Measurements from ENCODE around the gene DCAF12.
"Not testable (repeated sequence)": the region's sequence is repeated elsewhere in the genome, so short reads cannot be mapped to it uniquely, and the experiment has no call there.

The DCAF12 gene
- 38.3 reads per million, percentile 62 among the genes with 10 or more reads in this experiment for total RNA-seq

DNA sequence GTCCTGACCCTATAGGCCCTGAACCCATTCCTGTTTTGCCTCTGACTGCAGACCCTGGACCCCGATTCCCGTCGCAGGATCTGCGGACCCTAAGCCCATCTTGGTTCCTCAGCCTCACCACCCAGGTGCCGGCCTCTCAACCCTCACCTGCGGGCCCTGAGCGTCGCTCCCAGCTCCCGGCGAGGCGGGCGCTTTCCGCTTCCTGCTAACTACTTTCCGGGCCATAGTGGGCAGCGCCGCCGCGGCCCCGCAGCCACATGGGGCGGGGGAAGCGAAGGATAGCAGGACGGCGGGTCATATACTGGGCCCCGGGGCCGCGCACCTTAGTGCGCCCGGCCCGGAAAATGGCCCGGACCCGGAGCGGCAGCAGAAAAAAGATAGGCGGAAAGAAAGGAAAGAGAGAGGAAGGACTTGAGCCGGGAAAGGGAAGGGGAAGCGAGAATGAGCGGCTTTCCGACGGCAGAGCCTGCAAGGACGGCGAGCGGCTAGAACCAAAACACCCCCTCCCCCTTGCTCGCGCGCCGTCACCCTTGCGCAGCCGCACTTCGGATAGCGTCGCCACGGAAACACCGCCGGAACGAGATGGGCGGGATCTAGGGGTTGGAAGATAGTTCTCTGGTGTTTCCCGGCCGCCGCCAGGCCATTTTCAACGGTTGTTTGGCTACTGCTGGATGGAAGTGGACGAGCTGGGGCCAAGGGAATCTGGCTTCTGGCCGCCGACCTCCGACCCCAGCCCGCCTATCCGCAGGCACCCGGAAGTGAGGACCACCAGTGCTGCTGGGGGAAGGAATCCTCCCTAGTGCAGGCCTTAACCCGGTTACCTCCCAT, at the start of gene DCAF12:
Gene DCAF12 (minus strand): TSS at position 492 of the 828 bp plus-strand sequence. CDS start 267 bp downstream, at position 225.
- peak; percentile 87 for DNase-seq

DNA sequence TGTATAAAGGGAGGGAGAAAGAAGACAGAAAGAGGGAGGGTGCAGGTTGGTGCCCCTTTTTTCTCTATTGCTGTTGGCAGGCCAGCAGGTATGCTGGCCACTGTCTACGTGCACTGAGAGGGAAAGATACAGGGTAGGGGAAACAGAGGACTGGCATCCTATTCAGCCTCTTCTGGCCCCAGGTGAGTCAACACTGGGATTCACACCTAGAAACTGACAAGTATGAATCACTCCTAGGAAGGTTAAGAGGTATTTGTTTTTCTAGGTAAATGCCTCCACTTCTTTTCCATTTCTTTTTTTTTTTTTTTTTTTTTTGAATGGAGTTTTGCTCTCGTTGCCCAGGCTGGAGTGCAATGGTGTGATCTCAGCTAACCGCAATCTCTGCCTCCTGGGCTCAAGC, 49.6 kb upstream of the DCAF12 start:
- DNase-seq = no peak

DNA sequence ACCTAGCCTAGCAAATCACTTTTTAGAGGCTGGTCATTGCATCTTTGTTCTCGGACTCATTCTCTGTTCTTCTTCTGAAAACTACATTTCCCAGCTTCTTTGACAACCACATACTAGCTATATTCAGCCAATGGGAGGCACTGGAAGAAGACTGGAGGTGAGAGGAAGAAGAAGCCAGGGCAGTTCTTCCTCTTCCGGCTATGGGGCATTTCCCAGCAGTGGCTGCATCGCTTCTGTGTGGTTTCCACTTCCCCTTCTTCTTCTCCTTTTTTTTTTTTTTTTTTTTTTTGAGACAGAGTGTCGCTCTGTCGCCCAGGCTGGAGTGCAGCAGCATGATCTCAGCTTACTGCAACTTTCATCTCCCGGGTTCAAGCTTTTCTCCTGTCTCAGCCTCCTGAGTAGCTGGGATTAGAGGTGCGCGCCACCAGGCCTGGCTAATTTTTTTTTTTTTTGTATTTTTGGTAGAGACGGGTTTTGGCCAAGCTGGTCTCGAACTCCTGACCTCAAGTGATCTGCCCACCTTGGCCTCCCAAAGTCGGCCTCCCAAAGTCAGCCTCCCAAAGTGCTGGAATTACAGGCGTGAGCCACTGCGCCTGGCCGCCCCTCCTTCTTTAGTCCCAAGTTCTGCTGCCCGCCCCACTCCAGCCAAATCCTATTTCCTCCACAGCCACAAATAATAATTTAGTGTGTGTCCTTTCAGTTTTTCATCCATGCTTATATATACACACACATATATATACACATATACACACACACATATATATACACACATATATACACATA, 45.4 kb upstream of the DCAF12 start:
- DNase-seq = peak; percentile 17

DNA sequence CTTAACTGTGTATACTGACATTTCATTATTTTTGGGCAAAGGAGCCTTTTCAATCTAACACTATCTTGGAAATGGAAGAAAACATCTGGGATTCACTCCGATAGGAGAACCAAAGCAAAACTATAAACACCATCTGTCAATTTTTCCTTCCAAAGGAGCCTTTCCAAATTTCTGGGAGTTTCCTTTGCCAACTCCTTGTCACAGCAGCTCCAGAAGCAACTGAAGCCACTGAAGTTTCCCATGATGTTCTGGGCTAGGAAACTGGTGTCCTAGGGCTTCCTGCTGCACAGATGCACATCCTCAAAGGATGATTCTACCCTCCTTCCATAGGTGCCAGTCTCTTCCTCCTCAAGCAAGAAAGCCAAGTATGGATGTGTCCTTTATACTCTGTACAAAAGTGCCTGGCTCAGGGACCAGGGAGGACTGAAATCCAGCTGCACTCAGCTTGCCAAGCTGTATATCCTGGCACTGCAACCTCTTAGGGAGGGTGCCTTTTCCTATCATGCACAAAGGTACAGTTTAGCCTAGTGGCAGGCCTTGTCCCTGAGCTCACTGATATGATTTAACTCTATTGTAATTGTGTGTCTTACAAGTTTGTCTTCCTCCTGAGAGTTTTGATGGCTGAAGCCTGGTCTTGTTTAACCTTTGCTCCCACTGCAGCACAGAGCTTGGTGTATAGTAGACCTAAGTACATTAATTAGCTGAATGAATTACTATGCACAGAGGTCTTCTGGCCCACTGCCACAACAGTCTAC, 43.9 kb upstream of the DCAF12 start:
- DNase-seq = no peak

DNA sequence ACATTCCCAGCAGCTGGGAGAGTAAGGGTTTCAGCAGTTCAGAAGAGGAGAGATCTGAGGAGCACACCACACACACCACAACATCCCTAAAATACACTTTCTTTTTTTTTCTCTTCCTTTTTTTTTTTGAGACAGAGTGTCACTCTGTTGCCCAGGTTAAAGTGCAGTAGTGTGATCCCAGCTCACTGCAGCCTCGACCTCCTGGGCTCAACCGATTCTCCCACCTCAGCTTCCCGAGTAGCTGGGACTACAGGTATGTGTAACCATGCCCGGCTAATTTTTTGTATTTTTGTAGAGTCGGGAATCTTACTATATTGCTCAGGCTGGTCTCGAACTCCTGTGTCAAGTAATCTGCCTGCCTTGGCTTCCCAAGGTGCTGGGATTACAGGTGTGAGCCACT, 42.6 kb upstream of the DCAF12 start:
- no peak for DNase-seq

DNA sequence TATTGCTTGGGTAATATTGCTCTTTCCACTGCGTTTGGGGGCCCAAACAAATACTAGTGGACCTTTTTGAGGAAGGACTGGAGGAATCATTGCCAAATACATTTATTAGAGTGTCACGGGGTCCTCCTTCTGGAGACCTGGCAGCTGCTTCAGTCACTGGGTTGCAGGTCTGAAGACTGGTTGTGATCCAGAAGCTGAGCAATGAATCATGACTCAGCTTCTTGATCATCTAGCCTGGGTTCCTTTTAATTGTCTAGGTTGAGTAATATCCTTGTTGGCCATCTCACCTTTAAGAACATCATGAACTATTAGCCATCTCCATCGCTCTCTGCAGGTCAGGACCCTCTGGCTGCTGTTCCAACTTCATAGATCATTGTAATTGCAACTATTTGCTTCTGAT, 36.9 kb upstream of the DCAF12 start:
- no peak for DNase-seq

DNA sequence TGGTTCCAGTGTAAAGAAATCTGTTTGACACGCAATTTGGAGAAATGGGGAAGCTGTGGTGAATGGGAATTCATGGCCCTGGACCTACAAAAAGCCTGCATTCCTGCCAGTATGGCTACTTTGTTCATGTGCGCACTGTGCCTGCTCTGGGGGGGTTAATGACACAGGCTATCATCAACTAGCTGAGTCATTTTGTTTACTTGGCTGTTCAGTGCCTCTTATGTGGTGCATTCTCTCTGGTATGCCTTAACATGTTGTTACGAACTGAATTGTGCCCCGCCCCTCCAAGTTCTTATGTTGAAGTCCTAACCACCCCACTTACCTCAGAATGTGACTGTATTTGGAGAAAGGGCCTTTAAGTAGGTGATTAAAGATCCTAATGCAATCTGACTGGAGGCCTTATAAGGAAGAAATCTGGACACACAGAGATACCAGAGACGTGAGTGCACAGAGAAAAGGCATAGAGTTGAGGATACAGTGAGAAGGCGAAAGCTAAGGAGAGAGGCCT, 31.9 kb upstream of the DCAF12 start:
- no peak for DNase-seq

DNA sequence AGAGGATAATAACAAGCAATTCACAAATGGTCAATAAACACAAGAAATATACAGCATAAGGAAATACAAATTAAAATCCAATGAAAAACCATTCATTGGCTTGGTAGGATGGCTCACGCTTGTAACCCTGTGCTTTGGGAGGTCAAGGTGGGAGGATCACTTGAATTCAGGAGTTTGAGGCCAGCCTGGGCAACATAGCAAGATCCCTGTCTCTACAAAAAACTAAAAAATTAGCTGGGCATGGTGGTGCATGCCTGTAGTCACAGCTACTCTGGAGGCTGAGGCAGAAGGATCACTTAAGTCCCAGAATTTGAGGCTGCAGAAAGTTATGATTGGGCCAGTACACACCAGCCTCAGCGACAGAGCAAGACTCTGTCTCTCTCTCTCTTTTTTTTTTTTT, 31.4 kb upstream of the DCAF12 start:
- no peak for DNase-seq

DNA sequence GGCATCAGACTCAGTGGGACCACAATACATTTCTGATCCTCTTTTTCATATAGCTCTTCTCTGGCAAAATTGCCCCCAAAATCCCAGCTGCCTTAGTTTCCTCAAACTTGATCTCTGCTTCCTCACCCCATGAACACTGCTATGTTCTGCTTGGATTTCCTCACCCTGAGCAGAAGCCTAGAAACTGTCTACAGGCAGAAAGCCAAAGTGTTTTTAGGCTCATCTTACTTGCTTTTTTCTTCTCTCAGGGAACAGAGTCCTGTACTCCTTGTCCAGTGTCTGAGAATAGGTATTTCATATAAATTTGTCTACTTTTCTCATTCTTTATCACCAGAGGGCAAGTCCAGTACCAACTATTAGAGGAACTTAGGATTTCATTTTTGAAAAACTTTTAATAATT, 30.8 kb upstream of the DCAF12 start:
- DNase-seq = no peak

DNA sequence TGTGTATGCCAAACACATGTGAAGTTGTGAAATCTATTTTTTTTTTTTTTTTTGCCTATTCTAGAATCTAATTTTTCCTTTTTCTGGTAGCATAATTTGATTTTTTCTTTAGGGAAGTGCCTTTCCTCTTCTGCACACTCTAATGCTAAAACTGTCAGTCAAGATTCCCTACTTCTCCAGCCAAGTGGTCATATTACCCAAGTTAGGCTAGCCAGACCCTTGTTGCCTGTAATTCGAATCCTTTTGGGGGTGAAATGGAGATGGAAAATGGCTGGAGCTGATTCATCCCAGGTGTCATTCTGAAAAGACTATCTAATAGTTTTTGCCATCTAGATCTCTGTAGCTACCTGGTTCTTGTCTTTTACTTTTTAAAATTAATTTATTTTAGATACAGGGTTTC, 27.6 kb upstream of the DCAF12 start:
- DNase-seq = no peak

DNA sequence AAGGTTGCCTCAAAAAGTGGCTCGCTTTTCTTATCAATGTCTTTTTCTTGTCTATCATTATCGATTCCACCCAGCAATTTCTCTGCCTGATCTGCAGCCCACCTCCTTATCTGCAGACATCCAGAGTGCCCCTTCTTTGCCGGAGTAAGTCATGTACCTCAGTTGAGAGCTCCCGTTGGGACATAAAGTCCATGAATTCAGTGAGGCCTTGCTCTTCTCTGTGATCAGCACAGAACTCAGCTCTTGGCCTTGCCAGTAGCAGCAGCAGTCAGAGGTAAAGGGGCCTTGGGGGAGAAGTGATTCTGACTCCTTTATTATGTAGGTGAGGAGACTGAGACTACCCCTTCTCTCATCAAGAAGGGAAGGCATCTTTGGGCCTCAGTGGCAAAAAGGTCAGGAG, 24.9 kb upstream of the DCAF12 start:
- no peak for DNase-seq

DNA sequence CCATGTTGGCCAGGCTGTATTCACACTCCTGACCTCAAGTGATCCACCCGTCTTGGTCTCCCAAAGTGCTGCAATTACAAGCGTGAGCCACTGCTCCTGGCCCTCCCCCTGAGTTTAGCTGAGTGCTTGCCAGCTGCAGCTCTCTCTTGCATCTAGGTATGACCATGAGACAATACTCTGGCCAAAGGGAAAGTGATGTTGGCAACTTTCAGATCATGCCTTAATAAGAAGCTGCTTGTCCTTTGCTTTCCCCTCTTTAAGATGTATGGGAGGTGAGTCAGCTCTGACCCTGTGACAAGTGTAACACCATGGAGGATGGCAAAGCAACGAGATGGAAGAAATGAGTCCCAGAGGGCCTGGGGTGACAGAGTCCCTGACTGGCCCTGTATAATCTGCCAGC, 18.7 kb upstream of the DCAF12 start:
- no peak for DNase-seq

DNA sequence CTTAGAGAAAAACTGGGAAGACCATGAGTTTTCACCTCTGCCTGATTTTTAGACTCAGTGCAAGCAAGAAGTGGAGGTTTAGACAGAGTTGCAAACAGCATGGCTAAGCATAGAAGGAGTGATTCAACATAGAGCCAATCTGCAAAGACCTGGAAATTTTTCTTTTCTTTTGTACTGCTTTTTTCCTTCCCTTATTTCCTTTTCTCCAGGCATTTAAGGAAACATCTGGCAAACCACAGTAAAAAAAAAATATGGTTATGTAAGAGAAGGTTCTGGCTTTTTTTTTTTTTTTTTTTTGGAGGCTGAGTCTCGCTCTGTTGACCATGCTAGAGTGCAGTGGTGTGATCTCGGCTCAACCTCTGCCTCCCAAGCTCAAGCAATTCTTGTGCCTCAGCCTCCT, 16.6 kb upstream of the DCAF12 start:
- no peak for DNase-seq

DNA sequence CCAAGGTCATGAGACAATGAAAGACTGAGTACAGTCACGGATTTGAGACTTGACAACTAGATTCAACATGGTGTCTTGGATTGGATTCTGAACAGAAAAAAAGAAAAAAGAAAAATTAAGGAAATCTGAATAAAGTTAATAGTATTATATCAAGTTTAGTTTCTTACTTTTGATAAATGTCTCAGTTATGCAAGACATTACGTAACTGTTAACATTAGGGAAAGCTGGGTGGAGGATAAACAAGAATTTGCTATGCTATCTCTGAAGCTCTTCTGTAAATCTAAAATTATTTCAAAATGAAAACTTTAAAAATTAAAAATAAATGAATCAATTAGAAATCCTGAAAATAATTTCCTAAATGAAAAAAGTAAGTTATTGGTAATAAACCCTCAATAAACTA, 14.4 kb upstream of the DCAF12 start:
- DNase-seq = no peak

DNA sequence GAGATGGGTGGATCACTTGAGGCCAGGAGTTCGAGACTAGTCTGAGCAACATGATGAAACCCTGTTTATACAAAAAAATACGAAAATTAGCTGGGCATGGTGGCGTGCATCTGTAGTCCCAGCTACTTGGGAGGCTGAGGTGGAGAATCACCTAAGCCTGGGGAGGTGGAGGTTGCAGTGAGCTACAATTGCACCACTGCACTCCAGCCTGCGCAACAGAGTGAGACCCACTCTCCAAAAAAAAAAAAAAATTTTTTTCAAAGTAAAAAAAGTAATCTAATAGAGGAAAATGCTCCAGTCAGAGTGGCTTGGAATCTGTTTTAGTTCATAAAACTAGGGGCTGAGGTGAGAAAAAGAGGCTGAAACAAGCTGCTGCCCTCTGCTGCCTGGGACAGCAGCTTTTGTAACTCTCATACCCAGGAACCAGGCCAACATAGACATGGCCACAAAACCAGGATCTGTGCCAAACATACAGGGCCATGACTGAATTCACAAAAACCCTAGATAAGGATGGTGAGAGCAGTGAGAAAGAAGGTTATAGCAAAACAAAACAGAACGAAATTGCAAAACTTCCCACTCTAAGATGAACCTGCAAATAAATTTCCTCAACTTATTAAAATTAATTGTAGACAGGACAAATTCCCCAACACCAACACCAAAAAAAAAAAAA, 13.1 kb upstream of the DCAF12 start:
- DNase-seq = no peak

DNA sequence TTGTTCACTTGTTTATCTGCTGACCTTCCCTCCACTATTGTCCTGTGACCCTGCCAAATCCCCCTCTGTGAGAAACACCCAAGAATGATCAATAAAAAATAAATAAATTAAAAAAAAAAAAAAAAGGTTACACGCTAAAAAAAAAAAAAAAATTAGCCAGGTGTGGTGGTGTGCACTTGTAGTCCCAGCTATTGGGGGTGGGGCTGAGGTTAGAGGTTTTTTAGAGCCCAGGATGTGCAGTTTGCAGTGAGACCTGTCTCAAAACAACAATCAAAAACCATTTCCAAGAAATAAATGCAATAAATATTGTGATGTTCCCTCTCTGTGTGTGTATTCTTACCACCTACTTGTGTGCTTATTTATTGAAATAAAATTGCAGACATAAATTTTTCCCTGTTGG, 12.1 kb upstream of the DCAF12 start:
- DNase-seq = not testable (repeated sequence)

DNA sequence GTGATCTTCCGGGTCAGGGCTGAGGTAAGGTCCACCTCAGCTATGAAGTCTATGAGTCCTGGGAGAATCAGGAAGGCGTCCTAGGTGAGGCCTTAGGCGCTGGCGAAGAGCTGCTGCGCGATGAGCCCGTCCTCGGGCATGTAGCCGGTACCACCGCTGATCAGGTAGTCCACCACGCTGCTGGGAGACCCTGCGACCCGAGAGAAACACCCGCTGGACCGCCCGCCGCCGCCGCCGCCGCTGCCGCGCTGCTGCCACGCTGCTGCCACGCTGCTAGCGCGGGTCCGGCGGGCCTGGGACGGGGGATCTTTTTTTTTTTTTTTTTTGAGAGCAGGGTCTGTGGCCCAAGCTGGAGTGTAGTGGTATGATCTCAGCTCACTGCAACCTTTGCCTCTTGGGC, 8.0 kb upstream of the DCAF12 start:
- no peak for DNase-seq

DNA sequence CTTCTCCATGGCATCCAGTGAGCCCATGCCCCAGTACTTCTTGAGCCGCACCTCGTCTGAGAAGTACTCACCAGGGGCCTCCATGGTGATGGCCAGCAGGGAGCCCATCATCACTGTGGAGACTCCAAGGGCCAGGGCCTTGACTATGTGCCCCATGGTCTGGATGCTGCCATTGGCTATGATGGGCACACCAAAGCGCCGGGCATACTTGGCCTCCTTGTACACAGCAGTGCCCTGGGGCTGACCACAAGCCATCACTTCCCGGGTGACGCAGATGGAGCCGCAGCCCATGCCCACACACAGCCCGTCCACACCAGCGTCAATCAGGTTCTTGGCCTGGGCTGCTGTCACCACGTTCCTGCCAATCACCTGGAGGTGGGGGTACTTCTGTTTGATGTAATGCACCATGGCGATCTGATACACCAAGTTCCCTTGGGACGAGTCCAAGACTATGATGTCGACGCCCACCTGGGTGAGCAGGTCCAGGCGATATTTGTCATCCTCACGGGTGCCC, 7.0 kb upstream of the DCAF12 start:
- DNase-seq = no peak

DNA sequence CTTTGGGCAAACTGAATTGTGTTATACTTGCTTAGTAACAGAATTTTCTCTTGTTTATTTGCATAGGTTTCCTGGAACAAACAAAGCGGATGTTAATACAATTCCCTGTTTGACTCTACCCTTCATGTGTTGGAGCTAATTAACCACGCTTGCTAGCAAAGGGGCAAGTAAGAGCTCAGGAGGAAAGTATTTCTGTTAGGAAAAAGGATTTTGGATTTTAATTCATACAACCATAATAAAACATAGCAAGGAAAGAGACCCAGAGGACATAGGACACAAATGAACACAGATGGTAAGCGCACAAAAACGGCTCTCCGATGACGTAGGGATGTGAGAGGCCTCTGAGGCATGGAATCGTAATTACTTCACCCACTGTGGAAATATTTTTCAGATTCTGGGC, 5.1 kb upstream of the DCAF12 start:
- DNase-seq = no peak

DNA sequence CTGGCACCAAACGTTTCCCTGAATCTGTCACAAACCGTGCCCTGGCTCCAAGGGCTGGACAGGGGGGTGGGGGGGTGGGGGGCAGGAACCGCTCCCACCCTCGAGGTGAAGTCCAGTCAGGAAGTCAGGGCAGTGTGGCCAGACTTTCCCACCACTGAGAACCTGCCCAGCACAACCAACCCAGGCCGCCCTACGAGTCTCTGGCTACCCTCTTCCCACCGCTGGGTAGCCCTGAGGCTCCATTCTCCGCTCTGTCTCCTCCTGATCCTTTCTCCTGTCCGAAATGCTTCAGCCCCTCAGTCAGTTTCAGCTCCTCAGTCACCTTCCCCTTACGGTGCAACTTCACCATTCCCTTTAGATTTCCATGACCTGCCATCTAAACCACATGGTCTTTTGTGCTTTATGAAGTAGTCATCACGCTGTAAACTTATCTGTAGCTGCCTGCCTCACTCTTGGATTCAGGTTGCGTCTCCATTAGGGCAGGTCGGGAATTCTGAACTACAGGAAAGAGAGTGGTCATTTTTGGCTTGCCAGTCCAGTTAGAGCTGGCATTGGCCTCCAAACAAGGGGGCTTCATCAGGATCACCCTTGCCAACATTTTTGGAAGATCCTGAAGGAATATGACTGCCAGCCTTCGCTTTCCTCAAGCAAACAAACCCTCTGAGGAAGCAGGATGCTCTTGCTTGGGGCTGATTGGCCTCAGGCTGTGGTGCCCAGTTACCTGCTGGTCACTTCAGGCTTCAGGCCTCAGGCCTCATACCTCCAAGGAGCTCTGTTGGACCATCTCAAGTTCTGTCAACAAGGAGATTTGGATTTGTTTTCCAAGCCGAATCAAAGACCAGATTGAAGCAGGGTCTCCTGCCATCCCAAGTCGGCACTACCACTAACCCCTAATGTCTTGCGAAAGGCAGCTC, 794 bp upstream of the DCAF12 start:
- no peak for DNase-seq

DNA sequence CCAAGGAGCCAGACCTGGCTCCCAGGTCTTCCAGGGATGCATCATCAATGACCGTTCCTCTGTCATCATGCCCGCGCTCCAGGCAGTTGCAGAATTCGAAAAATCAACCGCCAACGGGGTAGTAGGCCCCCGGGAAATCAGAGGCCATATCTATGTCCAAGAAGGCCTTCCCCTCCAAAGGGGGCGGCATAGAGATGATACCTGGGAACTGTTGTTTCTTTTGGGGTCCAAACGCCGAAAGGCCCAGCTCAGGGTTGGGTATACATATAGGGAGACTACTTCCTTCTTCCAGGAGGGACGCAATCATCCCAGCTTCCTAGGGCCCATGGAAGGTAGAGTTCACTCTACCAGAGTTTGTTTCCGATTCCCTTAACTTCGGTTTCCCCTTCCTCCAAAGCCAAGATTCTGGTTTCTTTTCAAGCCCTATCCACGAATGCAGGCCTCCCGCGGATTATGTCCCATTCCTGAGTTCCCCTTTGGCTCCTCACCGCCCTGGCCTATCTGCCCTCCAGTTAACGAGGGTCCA, 754 bp downstream of the DCAF12 start:
- no peak for DNase-seq
